Putamen (tissue), 1 donor: ENCODE measurements around the gene MAD1L1.
"Not testable (repeated sequence)": the region's sequence is repeated elsewhere in the genome, so short reads cannot be mapped to it uniquely, and the experiment has no call there.

ENCODE experiments used
- DNase-seq: peaks from one replicate; pipeline ENCODE4 v3.0.0-alpha.2; 2016; ENCODE audit warnings: low spot score

Gene MAD1L1

DNA sequence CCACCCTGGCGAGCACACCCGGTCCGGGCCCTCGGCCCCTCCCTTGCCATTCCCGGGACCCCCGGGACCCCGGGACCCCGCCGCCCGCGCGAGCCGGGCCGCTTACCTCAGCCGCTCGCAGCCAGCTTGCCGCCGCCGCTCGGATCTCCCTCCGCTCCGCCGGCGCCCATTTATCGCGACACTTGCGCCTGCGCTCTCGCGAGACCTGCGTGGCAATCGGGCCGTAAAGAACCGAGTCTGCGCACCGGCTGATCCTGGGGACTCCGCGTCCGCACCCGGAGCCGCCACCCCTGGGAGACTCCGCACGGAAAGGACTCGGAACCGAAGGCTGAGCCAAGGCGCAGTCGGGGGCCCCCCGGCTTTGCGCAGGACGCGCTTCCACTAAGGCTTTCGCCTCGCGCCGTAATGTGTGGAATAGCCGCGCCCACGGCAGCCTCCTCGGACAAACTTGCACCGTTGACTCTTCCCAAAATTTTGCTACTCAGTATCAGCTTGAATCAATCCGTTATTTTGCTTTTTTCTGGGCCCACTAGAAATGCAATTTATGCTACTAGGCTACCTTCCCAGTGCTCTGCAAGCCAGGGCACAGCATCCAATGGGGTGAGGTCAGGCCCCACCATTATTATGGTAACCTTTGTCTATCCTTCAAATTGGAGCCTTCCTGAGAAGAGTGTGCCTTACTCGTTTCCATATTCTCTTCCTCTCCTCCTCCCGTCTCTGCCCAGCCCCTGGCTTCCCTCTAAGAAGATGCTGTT, at the start of gene MAD1L1:
MAD1L1 (minus strand) TSS at position 180 of the 755 bp plus-strand sequence. CDS start 2,812 bp downstream, outside the sequence.
- peak; percentile 85 for DNase-seq

DNA sequence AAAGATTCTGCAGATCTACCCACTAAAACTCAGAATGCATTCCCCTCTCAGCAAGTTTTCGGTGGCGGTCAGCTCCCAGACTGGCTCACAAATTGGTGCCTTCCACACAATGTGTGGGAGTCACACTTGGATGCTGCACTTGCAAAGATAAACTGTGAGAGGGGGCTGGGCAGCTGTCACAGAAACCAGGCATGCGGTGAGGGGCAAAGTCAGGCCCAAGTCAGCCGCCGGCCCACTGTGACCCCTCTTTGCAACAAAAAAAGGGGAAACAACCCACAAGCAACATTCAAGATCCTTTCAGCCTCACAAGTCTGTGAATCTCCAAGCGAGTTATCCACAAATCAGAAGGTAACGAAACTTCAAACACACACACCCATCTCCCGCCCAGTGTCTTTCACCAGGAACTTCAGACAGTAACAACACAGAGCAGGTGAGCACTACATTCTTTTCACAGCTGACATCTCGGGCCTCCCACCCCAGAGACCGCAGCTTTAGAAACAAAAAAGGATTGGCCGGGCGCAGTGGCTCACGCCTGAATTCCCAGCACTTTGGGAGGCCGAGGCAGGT, 49.5 kb upstream of the MAD1L1 start:
- no peak for DNase-seq

- peak; percentile 14 for DNase-seq
Measured at GRCh38 chr7:2281541-2281940, 48.8 kb upstream of the MAD1L1 start.

- DNase-seq = no peak
Measured at GRCh38 chr7:2280424-2280823, 47.7 kb upstream of the MAD1L1 start.

GRCh38 chr7:2279896-2280295, 47.2 kb upstream of the MAD1L1 start:
- DNase-seq = no peak

DNA sequence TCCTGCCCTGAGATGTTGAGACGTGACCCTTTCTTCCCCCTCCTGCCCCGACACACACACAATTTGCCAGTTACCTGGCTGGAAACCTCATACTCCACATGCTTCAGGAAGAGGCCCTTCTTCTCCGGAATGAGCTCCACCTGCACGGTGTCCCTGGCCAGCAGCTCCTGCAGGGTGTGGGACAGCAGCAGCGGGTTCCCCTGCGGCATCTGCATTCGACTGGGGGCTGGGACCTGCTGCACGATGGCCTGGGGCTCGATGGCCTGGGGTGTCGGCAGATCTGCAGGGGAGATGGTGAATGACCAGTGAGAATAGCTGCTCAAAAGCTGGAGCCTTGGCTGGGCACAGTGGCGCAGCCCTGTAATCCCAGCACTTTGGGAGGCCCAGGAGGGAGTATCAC, 45.3 kb upstream of the MAD1L1 start:
- no peak for DNase-seq

GRCh38 chr7:2276107-2276506, 43.4 kb upstream of the MAD1L1 start:
- no peak for DNase-seq

- no peak for DNase-seq
Measured at GRCh38 chr7:2275101-2275500, 42.4 kb upstream of the MAD1L1 start.

- no peak for DNase-seq
Measured at GRCh38 chr7:2274666-2275065, 41.9 kb upstream of the MAD1L1 start.

DNA sequence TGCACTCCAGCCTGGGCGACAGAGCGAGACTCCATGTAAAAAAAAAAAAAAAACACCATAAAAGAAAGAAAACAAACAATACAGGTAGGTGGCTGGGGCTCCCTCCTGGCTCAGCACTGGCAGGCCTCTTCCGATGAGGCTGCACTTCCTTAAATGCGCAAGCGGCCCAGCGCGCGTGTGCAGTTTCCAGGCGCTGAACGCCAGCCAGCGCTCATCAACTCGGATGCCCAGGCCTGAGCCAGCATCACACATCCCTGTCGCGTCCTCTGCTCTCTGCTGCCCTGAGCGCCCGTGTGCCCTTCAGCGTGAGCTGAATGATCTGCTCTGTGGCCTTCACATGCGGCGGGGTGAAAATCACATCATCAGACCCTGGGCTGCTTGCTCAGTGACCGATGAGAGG, 41.1 kb upstream of the MAD1L1 start:
- DNase-seq = no peak

- DNase-seq = no peak
Measured at GRCh38 chr7:2272031-2272430, 39.3 kb upstream of the MAD1L1 start.

DNA sequence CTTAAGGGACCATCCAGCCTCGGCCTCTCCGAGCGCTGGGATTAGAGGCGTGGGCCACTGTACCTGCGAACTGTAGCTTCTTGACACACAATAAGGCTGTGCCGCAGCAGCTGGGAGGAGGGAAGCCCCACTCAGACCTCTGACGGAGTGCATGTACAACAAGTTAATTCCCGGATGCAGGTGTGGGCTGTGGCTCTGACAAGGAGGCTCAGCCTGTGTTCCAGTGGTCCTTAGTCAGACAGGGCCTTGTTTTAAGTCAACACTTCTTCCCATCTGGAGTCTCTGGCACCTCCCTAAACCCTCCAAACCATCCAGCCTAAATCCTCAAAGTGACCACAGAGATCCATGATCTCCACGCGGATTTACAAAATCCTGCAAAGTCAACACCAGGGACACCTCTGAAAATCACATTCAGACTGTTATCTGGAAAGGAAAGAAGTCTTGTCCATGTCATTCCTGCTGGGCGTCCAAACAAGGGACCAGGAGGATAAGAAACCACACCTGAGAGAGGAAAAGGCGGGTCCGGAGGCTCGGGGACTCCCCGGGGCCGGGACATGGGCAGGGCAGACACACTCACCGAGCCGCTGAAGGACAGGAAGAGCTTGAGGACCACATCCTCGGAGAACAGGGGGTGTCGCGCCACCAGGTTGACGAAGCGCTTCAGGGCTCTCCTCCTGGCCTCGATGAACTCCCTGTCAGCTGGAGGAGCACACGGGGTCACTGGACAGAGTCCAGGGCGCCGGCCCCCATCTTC, 38.7 kb upstream of the MAD1L1 start:
- DNase-seq = no peak

- DNase-seq = no peak
Measured at GRCh38 chr7:2270495-2270894, 37.8 kb upstream of the MAD1L1 start.

DNA sequence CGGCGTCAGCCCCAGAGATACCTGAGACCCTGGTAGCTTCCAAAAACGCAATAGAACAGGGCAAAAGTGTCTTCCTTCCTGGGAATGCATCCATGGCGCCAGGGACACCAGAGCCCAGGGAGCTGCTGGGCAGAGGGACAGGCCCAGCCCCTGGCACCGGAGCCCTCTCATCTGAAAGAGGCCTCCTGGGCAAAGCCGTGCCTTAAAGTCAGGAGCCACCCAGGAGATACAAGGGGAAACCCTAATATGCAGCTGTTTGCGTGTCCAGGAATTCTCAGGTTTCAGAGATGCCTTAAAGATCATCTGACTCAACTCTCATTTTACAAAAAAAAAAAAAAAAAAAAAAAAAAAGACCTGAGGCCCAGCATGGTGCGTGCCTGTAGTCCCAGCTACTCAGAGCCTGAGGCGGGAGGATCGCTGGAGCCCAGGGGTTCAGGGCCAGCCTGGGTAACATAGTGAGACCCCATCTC, 37.3 kb upstream of the MAD1L1 start:
- DNase-seq = no peak

DNA sequence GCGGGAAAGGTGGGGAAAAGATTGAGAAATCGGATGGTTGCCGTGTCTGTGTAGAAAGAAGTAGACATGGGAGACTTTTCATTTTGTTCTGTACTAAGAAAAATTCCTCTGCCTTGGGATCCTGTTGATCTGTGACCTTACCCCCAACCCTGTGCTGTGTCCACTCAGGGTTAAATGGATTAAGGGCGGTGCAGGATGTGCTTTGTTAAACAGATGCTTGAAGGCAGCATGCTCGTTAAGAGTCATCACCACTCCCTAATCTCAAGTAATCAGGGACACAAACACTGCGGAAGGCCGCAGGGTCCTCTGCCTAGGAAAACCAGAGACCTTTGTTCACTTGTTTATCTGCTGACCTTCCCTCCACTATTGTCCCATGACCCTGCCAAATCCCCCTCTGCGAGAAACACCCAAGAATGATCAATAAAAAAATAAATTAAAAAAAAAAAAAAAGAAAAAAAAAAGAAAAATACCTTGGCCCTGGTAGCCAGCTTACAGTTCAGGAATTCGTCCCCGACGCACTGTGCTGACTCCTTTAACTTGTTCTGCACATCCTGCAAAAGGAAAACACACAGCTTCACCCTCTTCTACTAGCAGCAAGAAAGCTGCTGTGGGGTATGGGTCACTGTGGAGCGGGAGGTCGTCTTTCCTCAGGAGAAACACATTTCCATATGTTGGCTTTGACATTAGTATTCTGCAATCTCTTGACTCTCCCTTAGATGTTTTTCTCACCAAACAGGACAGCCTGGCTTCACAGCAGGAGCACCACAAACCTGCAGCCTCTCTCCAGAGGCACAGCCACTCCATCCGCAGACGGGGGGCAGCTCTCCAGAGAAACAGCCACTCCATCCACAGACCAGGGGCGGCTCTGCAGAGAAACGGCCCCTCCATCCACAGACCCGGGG, 36.6 kb upstream of the MAD1L1 start:
- not testable (repeated sequence) for DNase-seq

GRCh38 chr7:2266911-2267310, 34.2 kb upstream of the MAD1L1 start:
- no peak for DNase-seq

- no peak for DNase-seq
Measured at GRCh38 chr7:2264158-2264557, 31.4 kb upstream of the MAD1L1 start.

- no peak for DNase-seq
Measured at GRCh38 chr7:2263176-2263575, 30.4 kb upstream of the MAD1L1 start.

DNA sequence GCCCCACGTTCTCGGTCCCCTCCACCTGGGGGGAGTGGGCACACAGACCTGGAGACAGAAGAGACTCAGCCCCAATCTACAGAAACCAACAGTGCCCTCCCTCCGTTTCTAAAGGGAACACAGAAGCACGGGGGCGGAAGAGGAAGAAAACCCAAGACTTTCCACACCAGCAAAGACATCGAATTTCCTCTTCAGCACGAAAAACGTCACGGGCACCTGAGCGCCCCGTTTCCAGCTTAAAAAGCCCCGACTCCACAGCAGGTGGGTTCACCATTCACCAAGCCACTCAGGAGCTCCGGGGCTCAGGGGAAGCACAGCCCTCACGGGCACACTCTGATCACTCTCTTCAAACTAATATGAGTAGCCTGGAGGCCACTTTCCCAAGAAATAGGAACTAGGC, 28.9 kb upstream of the MAD1L1 start:
- no peak for DNase-seq

DNA sequence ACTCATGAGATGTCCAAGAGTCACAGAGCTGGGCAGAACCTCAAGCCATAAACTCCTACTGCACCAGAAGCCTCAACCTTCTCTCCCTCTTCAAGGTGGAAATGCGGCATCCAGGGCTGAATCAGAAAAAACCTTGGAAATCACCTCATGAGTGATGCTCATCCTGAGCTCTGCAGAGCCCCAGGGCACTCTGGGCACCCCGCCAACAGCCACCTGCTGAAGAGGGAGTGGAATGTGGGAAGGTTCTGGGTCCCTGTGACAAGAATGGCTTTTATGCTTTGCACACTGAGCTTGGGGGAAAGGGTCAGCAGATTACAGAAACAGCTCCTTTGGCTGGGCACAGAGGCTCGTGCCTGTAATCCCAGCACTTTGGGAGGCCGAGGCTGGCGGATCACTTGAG, 28.1 kb upstream of the MAD1L1 start:
- no peak for DNase-seq

DNA sequence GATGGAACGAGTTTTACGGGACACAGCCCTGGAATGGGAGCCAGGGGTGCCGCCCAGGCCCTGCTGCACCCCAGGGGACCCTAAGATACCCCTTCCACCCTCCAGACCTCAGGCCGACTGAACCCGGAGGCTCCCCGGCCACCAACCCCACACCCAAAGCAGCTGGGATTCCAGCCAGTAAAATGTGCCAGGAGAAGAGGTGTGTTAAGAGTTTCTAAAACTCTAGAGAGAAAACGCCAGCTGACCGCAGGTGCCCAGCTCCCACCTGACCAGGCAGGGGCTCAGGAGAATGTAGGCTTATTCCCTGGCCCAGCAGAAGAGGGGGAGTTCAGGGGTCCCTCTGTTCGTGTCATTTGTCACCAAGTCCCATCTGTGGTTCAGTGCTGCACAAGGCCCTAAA, 26.7 kb upstream of the MAD1L1 start:
- DNase-seq = no peak
